ENCODE results near the gene PRELID2. TPM values are rescaled to one million over a fixed set of nuclear protein-coding genes. Genes with fewer than 3 reads are reported as not detected.

The PRELID2 gene
- total and polyA plus RNA-seq, 8 donors: 5.2 to 12.3 (median 10.2) TPM

GRCh38 chr5:145797336-145797735 lies 37.8 kb downstream of the PRELID2 start:
- H3K4me3 ChIP-seq: no peak overlapping the region
- DNase-seq (no peak), ATAC-seq (no peak)
- no peaks in the 10 kb centered on the region for H3K36me3 ChIP-seq
- no peak for TF ChIP-seq CTCF (IDR thresholded peaks at IDR 0.05)
- H3K4me1 ChIP-seq: no peaks in the 10 kb centered on the region
- no peaks in the 10 kb centered on the region for H3K27me3 ChIP-seq
- no peak overlapping the region for H3K27ac ChIP-seq
- intact Hi-C loops (cut with DNase I): no loop called here
- H3K9me3 ChIP-seq: no peaks in the 10 kb centered on the region

GRCh38 chr5:145796318-145796717 lies 38.8 kb downstream of the PRELID2 start:
- ATAC-seq (no peak), DNase-seq (no peak)
- intact Hi-C loops (cut with DNase I): no loop called here
- Histone ChIP-seq H3K4me1 (no peaks in the 10 kb centered on the region), H3K9me3 (no peaks in the 10 kb centered on the region), H3K36me3 (no peaks in the 10 kb centered on the region), H3K27ac (no peak overlapping the region), H3K4me3 (no peak overlapping the region), H3K27me3 (no peaks in the 10 kb centered on the region)
- no peak for TF ChIP-seq CTCF (IDR thresholded peaks at IDR 0.05)

- no peak for TF ChIP-seq CTCF (IDR thresholded peaks at IDR 0.05)
- DNase-seq: no peak
- no peak for ATAC-seq
- H3K9me3 ChIP-seq: no peaks in the 10 kb centered on the region
- H3K27ac ChIP-seq: no peak overlapping the region
- no peaks in the 10 kb centered on the region for H3K36me3 ChIP-seq
- no peaks in the 10 kb centered on the region for H3K27me3 ChIP-seq
- H3K4me1 ChIP-seq: no peaks in the 10 kb centered on the region
- intact Hi-C loops (cut with DNase I): no loop called here
- no peak overlapping the region for H3K4me3 ChIP-seq
These were observed 41.6 kb downstream of the PRELID2 start for GRCh38 chr5:145793574-145793973.

- TF ChIP-seq CTCF (IDR thresholded peaks at IDR 0.05): no peak
- H3K4me1 ChIP-seq: no peaks in the 10 kb centered on the region
- no peak overlapping the region for H3K27ac ChIP-seq
- DNase-seq (no peak), ATAC-seq (no peak)
- no peaks in the 10 kb centered on the region for H3K36me3 ChIP-seq
- H3K4me3 ChIP-seq: no peak overlapping the region
- no peaks in the 10 kb centered on the region for H3K9me3 ChIP-seq
- H3K27me3 ChIP-seq: no peaks in the 10 kb centered on the region
- intact Hi-C loops (cut with DNase I): no loop called here
These were observed 42.3 kb downstream of the PRELID2 start for GRCh38 chr5:145792840-145793239.

- no peaks in the 10 kb centered on the region for H3K4me1 ChIP-seq
- intact Hi-C loops (cut with DNase I): no loop called here
- no peaks in the 10 kb centered on the region for H3K36me3 ChIP-seq
- H3K4me3 ChIP-seq: no peak overlapping the region
- TF ChIP-seq CTCF (IDR thresholded peaks at IDR 0.05): no peak
- no peaks in the 10 kb centered on the region for H3K9me3 ChIP-seq
- no peak for DNase-seq
- no peak for ATAC-seq
- H3K27me3 ChIP-seq: no peaks in the 10 kb centered on the region
- no peak overlapping the region for H3K27ac ChIP-seq
These were observed 43.3 kb downstream of the PRELID2 start for GRCh38 chr5:145791866-145792265.

All from left lung (tissue), 10 donors.